ENCODE data around the gene NAA40. TPM values are rescaled to one million over a fixed set of nuclear protein-coding genes. Genes with fewer than 3 reads are reported as not detected.

Gene NAA40
- total RNA-seq, 4 donors from 2014 or later, result 3.0 to 10.2 (median 6.1) TPM

- intact Hi-C loops (cut with DNase I; ENCODE audit: low total_unique reads), result loop anchor here (2.0 kb wide), 1 partner anchor 145 kb away; no protein-coding TSS in a partner anchor
- DNase-seq (ENCODE audit: low spot score in 2 of 2), result no peak
- no peak overlapping the region for H3K4me3 ChIP-seq (ENCODE audit: low read depth, poor library complexity, severe bottlenecking)
- TF ChIP-seq POLR2A (IDR thresholded peaks at IDR 0.05), result no peak
- no peak for TF ChIP-seq CTCF (IDR thresholded peaks at IDR 0.05)
- WGBS, 2 donors, result 46 to 50% methylated on average over 19 of the region's 23 CpGs
Measured at GRCh38 chr11:64001484-64002420, 63.0 kb downstream of the NAA40 start.

GRCh38 chr11:64003807-64004589, 65.2 kb downstream of the NAA40 start:
- 74 to 76% methylated on average over 23 of the region's 23 CpGs for WGBS, 2 donors
- no peak overlapping the region for H3K4me3 ChIP-seq (ENCODE audit: low read depth, poor library complexity, severe bottlenecking)
- intact Hi-C loops (cut with DNase I; ENCODE audit: low total_unique reads), result loop anchor here (2.0 kb wide), 1 partner anchor 143 kb away; no protein-coding TSS in a partner anchor
- DNase-seq (ENCODE audit: low spot score in 2 of 2), result no peak
- TF ChIP-seq CTCF (IDR thresholded peaks at IDR 0.05), result no peak
- TF ChIP-seq POLR2A (IDR thresholded peaks at IDR 0.05), result no peak

GRCh38 chr11:64004590-64004984, 65.8 kb downstream of the NAA40 start:
- no peak overlapping the region for H3K4me3 ChIP-seq (ENCODE audit: low read depth, poor library complexity, severe bottlenecking)
- intact Hi-C loops (cut with DNase I; ENCODE audit: low total_unique reads), result no loop called here
- 74 to 76% methylated on average over 4 of the region's 4 CpGs for WGBS, 2 donors
- no peak for TF ChIP-seq POLR2A (IDR thresholded peaks at IDR 0.05)
- TF ChIP-seq CTCF (IDR thresholded peaks at IDR 0.05), result no peak
- no peak for DNase-seq (ENCODE audit: low spot score in 2 of 2)

GRCh38 chr11:64005691-64006090, 66.9 kb downstream of the NAA40 start:
- WGBS, 2 donors, result 79 to 90% methylated on average over 4 of the region's 4 CpGs
- DNase-seq (ENCODE audit: low spot score in 2 of 2), result no peak
- intact Hi-C loops (cut with DNase I; ENCODE audit: low total_unique reads), result no loop called here
- no peak overlapping the region for H3K4me3 ChIP-seq (ENCODE audit: low read depth, poor library complexity, severe bottlenecking)
- TF ChIP-seq CTCF (IDR thresholded peaks at IDR 0.05), result no peak
- TF ChIP-seq POLR2A (IDR thresholded peaks at IDR 0.05), result no peak

- WGBS, 2 donors, result 50 to 57% methylated on average over 12 of the region's 12 CpGs
- TF ChIP-seq POLR2A (IDR thresholded peaks at IDR 0.05), result no peak
- TF ChIP-seq CTCF (IDR thresholded peaks at IDR 0.05), result no peak
- H3K4me3 ChIP-seq (ENCODE audit: low read depth, poor library complexity, severe bottlenecking), result no peak overlapping the region
- DNase-seq (ENCODE audit: low spot score in 2 of 2), result no peak
- intact Hi-C loops (cut with DNase I; ENCODE audit: low total_unique reads), result no loop called here
Measured at GRCh38 chr11:64006398-64006797, 67.6 kb downstream of the NAA40 start.

Other genes with a start within 250 kb of the NAA40 start
- gene ZFTA, start 170.2 kb upstream of the NAA40 start, total RNA-seq, result 1 to 10 TPM; 7.8 to 9.8 (median 8.6) TPM
- 1 to 10 TPM; 5.1 to 8.3 (median 6.0) TPM for gene SPINDOC, start 125.5 kb upstream of the NAA40 start, total RNA-seq
- gene MARK2, start 99.9 kb upstream of the NAA40 start, total RNA-seq, result 10 to 100 TPM; 78.3 to 87.2 (median 81.2) TPM
- gene RCOR2, start 21.8 kb upstream of the NAA40 start, total RNA-seq, result under 1 TPM in 1 of 4 donors, not detected in 3; 0.16 TPM
- 100 to 1,000 TPM; 373 to 510 (median 455) TPM for gene COX8A, start 35.6 kb downstream of the NAA40 start, total RNA-seq
- 10 to 100 TPM; 48.8 to 94.8 (median 81.7) TPM for gene OTUB1, start 47.4 kb downstream of the NAA40 start, total RNA-seq
- gene FLRT1, start 96.9 kb downstream of the NAA40 start, total RNA-seq, result under 1 TPM in 3 of 4 donors, not detected in 1; 0.08 to 0.62 (median 0.15) TPM
- 10 to 100 TPM; 44.8 to 74.8 (median 55.6) TPM for gene MACROD1, start 227.1 kb downstream of the NAA40 start, total RNA-seq
- 10 to 100 TPM; 67.5 to 86.0 (median 78.3) TPM for gene STIP1, start 247.2 kb downstream of the NAA40 start, total RNA-seq